ENCODE results near the gene OTULINL.

Gene OTULINL

GRCh38 chr5:14598225-14598624, 16.6 kb downstream of the OTULINL start:
- TF ChIP-seq EZH2phosphoT487 (IDR thresholded peaks at IDR 0.05; ENCODE audit: borderline replicate concordance): no peak
- TF ChIP-seq, protein P1, sequence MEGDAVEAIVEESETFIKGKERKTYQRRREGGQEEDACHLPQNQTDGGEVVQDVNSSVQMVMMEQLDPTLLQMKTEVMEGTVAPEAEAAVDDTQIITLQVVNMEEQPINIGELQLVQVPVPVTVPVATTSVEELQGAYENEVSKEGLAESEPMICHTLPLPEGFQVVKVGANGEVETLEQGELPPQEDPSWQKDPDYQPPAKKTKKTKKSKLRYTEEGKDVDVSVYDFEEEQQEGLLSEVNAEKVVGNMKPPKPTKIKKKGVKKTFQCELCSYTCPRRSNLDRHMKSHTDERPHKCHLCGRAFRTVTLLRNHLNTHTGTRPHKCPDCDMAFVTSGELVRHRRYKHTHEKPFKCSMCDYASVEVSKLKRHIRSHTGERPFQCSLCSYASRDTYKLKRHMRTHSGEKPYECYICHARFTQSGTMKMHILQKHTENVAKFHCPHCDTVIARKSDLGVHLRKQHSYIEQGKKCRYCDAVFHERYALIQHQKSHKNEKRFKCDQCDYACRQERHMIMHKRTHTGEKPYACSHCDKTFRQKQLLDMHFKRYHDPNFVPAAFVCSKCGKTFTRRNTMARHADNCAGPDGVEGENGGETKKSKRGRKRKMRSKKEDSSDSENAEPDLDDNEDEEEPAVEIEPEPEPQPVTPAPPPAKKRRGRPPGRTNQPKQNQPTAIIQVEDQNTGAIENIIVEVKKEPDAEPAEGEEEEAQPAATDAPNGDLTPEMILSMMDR (conservative IDR thresholded peaks at IDR 0.05; ENCODE audit: low read length): no peak
- Histone ChIP-seq H3K4me3 (ENCODE audit: low read length, poor library complexity, severe bottlenecking) (no peak overlapping the region), H3K27me3 (ENCODE audit: insufficient read depth, low read length, poor library complexity, severe bottlenecking) (no peaks in the 10 kb centered on the region), H3F3A (ENCODE audit: low read depth) (peaks cover 11% of the 10 kb centered on the region; the same call in 1 of the 2 replicates), H3K4me2 (ENCODE audit: low read depth, low read length, poor library complexity, severe bottlenecking) (no peak overlapping the region), H3K79me2 (ENCODE audit: insufficient read depth, low read length) (peaks cover 58% of the 10 kb centered on the region), H2AFZ (ENCODE audit: low read length) (no peak overlapping the region), H3K4me1 (ENCODE audit: insufficient read depth, low read length, poor library complexity, severe bottlenecking) (peaks cover 49% of the 10 kb centered on the region), H4K20me1 (ENCODE audit: insufficient read depth, low read length, poor library complexity, severe bottlenecking) (no peaks in the 10 kb centered on the region), H3K36me3 (ENCODE audit: insufficient read depth, low read length) (peaks cover 25% of the 10 kb centered on the region), H3K9me3 (ENCODE audit: insufficient read depth, low read depth, low read length) (no peaks in the 10 kb centered on the region), H3K9me2 (replicated peaks; ENCODE audit: low read depth, low read length) (no peaks in the 10 kb centered on the region), H3K9ac (ENCODE audit: low read depth, low read length, poor library complexity, severe bottlenecking) (no peak overlapping the region)

GRCh38 chr5:14599476-14600127, 18.0 kb downstream of the OTULINL start:
- Histone ChIP-seq H3K9me3 (ENCODE audit: insufficient read depth, low read depth, low read length) (no peaks in the 10 kb centered on the region), H3K9me2 (replicated peaks; ENCODE audit: low read depth, low read length) (no peaks in the 10 kb centered on the region), H3F3A (ENCODE audit: low read depth) (peaks cover 11% of the 10 kb centered on the region; the same call in 1 of the 2 replicates), H3K36me3 (ENCODE audit: insufficient read depth, low read length) (peaks cover 39% of the 10 kb centered on the region), H3K4me2 (ENCODE audit: low read depth, low read length, poor library complexity, severe bottlenecking) (no peak overlapping the region), H3K27me3 (ENCODE audit: insufficient read depth, low read length, poor library complexity, severe bottlenecking) (no peaks in the 10 kb centered on the region), H2AFZ (ENCODE audit: low read length) (no peak overlapping the region), H3K4me1 (ENCODE audit: insufficient read depth, low read length, poor library complexity, severe bottlenecking) (peaks cover 36% of the 10 kb centered on the region), H4K20me1 (ENCODE audit: insufficient read depth, low read length, poor library complexity, severe bottlenecking) (no peaks in the 10 kb centered on the region), H3K79me2 (ENCODE audit: insufficient read depth, low read length) (peaks cover 46% of the 10 kb centered on the region), H3K9ac (ENCODE audit: low read depth, low read length, poor library complexity, severe bottlenecking) (no peak overlapping the region), H3K4me3 (ENCODE audit: low read length, poor library complexity, severe bottlenecking) (no peak overlapping the region)
- TF ChIP-seq, protein P1 (conservative IDR thresholded peaks at IDR 0.05; ENCODE audit: low read length): no peak
- no peak for TF ChIP-seq EZH2phosphoT487 (IDR thresholded peaks at IDR 0.05; ENCODE audit: borderline replicate concordance)

- Histone ChIP-seq H3K36me3 (ENCODE audit: insufficient read depth, low read length) (peaks cover 48% of the 10 kb centered on the region), H3K4me3 (ENCODE audit: low read length, poor library complexity, severe bottlenecking) (no peak overlapping the region), H3K4me2 (ENCODE audit: low read depth, low read length, poor library complexity, severe bottlenecking) (no peak overlapping the region), H4K20me1 (ENCODE audit: insufficient read depth, low read length, poor library complexity, severe bottlenecking) (no peaks in the 10 kb centered on the region), H3K9me2 (replicated peaks; ENCODE audit: low read depth, low read length) (no peaks in the 10 kb centered on the region), H3K79me2 (ENCODE audit: insufficient read depth, low read length) (peaks cover 43% of the 10 kb centered on the region), H3K9me3 (ENCODE audit: insufficient read depth, low read depth, low read length) (no peaks in the 10 kb centered on the region), H3F3A (ENCODE audit: low read depth) (peaks cover 1% of the 10 kb centered on the region; the same call in 1 of the 2 replicates), H3K4me1 (ENCODE audit: insufficient read depth, low read length, poor library complexity, severe bottlenecking) (peaks cover 25% of the 10 kb centered on the region), H3K9ac (ENCODE audit: low read depth, low read length, poor library complexity, severe bottlenecking) (no peak overlapping the region), H3K27me3 (ENCODE audit: insufficient read depth, low read length, poor library complexity, severe bottlenecking) (no peaks in the 10 kb centered on the region), H2AFZ (ENCODE audit: low read length) (no peak overlapping the region)
- TF ChIP-seq, protein P1 (conservative IDR thresholded peaks at IDR 0.05; ENCODE audit: low read length): no peak
- TF ChIP-seq EZH2phosphoT487 (IDR thresholded peaks at IDR 0.05; ENCODE audit: borderline replicate concordance): no peak
These were observed 19.3 kb downstream of the OTULINL start for GRCh38 chr5:14600846-14601245.

Data from Loucy (cell line).